A673 (cell line): ENCODE results near the gene TFCP2L1.

ENCODE experiments used
- EZH2 ChIP-seq: fragments of 200-600 bp; sonication (generic); IDR thresholded peaks from 2 replicates; pipeline ENCODE4 v1.6.1; 2017; ENCODE audit warnings: borderline replicate concordance, low read depth, mild to moderate bottlenecking, mixed read lengths, antibody characterized with exemption, low read length; ENCODE audit not compliant: poor library complexity, severe bottlenecking
- TF ChIP-seq, protein P1 (sequence below): fragments of 300-800, 200-600 bp; sonication (generic); conservative IDR thresholded peaks from 2 replicates; pipeline ENCODE4 v1.5.1; 2017; ENCODE audit warnings: low read depth, mild to moderate bottlenecking, antibody characterized with exemption, low read length, moderate library complexity, mixed read lengths

DNA sequence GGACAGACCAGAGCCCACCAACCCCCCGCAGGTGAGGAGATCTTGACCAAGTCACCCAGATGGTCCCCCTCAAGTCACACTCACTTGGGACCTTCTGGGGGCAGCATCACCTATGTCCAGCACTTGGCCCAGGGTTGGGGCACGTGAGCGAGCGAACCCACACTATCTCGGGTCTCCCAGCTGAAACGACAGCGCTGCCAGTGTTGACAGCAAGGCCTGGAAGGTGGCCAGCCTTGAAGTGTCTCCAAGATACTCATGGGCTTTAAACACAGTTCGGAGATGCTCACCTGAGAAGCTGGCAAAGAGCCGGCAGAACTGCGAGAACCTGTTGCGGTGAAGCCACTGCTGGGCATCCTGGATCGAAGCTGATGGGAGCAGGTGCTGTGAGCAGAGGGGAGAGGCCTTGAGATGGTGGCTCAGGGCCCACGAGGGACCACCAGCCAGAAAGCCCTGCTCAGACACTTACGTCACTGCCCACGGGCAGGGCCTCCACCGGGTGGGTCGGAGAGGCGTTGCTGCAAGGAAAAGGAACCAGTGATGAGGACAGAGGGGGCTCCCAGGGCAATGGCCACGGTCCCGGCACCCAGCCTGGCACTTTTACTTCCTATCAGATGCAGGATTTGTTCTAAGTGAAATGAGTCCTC is 47.5 kb downstream of the TFCP2L1 start:
- TF ChIP-seq, protein P1, sequence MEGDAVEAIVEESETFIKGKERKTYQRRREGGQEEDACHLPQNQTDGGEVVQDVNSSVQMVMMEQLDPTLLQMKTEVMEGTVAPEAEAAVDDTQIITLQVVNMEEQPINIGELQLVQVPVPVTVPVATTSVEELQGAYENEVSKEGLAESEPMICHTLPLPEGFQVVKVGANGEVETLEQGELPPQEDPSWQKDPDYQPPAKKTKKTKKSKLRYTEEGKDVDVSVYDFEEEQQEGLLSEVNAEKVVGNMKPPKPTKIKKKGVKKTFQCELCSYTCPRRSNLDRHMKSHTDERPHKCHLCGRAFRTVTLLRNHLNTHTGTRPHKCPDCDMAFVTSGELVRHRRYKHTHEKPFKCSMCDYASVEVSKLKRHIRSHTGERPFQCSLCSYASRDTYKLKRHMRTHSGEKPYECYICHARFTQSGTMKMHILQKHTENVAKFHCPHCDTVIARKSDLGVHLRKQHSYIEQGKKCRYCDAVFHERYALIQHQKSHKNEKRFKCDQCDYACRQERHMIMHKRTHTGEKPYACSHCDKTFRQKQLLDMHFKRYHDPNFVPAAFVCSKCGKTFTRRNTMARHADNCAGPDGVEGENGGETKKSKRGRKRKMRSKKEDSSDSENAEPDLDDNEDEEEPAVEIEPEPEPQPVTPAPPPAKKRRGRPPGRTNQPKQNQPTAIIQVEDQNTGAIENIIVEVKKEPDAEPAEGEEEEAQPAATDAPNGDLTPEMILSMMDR: no peak
- TF ChIP-seq EZH2: no peak
